HCT116 (cell line): ENCODE results near the gene ATP2A3. TPM values are rescaled to one million over a fixed set of nuclear protein-coding genes. Genes with fewer than 3 reads are reported as not detected.

Experiments used
- ATAC-seq: fragments of 200-7000 bp; cut with Tn5 transposase; 2 replicates; pipeline ENCODE4 v1.9.1; 2020; ENCODE audit warnings: mild to moderate bottlenecking, moderate library complexity
- BruUV-seq: library from RNA; stranded (reverse); fragments of 400-500 nt; replicated peaks from 2 replicates; lab custom pipeline; 2021; lab: Mats Ljungman, UMichigan
- CTCF ChIA-PET: fragments of 300-600 bp; sonication (Branson Sonifier 250); formaldehyde crosslinking; loops from one replicate; lab custom pipeline; 2021; ENCODE audit warnings: antibody characterized with exemption; lab: Charles Lee
- POLR2A ChIA-PET: fragments of 300-600, 350-600 bp; sonication (Branson Sonifier 250); formaldehyde crosslinking; loops from one replicate; lab custom pipeline; 2021; ENCODE audit warnings: antibody characterized with exemption; lab: Charles Lee
- RAD21 ChIA-PET, 2 experiments: fragments of 300-600 bp; sonication (Branson Sonifier 250); formaldehyde crosslinking; loops; one replicate each; lab custom pipeline; 2023; ENCODE audit warnings: low total read pairs in 2 of 2; ENCODE audit not compliant: uncharacterized antibody in 2 of 2, unreplicated experiment in 2 of 2, low non-redundant PET in 1 of 2; lab: Charles Lee
- DNase-seq: peaks from one replicate; pipeline ENCODE4 v3.0.0-alpha.2; 2010; ENCODE audit warnings: low read depth, low spot score
- H2AFZ ChIP-seq: fragments of 200-600 bp; shearing (Covaris generic), sonication (generic); 2 replicates; pipeline ENCODE4 v1.6.1; 2017; ENCODE audit warnings: low read depth, mixed run types, mixed read lengths, antibody characterized with exemption, low read length; ENCODE audit not compliant: poor library complexity, severe bottlenecking
- H3K27ac ChIP-seq: 2 replicates; pipeline ENCODE4 v1.5.1; 2012; ENCODE audit warnings: low read depth, low read length
- H3K27me3 ChIP-seq: fragments of 200-600 bp; sonication (generic); 2 replicates; pipeline ENCODE4 v1.6.1; 2016; ENCODE audit warnings: mixed run types, low read length, mixed read lengths; ENCODE audit not compliant: insufficient read depth
- H3K36me3 ChIP-seq, 2 experiments: fragments of 200-500 bp in 1 of 2; fragments of 200-600 bp in 1 of 2; sonication (Bioruptor generic) in 1 of 2; sonication (generic) in 1 of 2; 2 replicates each; pipeline versions ENCODE4 v1.5.1 to v1.6.1; 2014 to 2016; ENCODE audit warnings: low read length in 2 of 2, inconsistent platforms in 1 of 2, mixed read lengths in 1 of 2, mixed run types in 1 of 2; ENCODE audit not compliant: insufficient read depth in 2 of 2, control insufficient read depth in 1 of 2
- H3K4me1 ChIP-seq, 2 experiments: fragments of 200-600 bp in 1 of 2; sonication (generic) in 1 of 2; 2 replicates each; pipeline versions ENCODE4 v1.5.1 to v1.6.1; 2012 to 2017; ENCODE audit warnings: low read length in 2 of 2, inconsistent platforms in 1 of 2, mild to moderate bottlenecking in 1 of 2, mixed read lengths in 1 of 2, mixed run types in 1 of 2, moderate library complexity in 1 of 2; ENCODE audit not compliant: insufficient read depth in 2 of 2, control insufficient read depth in 1 of 2
- H3K4me2 ChIP-seq: fragments of 200-600 bp; sonication (generic); 2 replicates; pipeline ENCODE4 v1.6.1; 2017; ENCODE audit warnings: mixed run types, low read length, mixed read lengths
- H3K4me3 ChIP-seq, 2 experiments: fragments of 200-600 bp in 1 of 2; sonication (generic) in 1 of 2; replicated peaks in 1 of 2; 2 replicates each; pipeline ENCODE4 v1.5.1; 2011 to 2016; ENCODE audit warnings: low read length in 2 of 2, control low read depth in 1 of 2, low read depth in 1 of 2, mild to moderate bottlenecking in 1 of 2, mixed read lengths in 1 of 2, mixed run types in 1 of 2
- H3K79me2 ChIP-seq: fragments of 200-600 bp; sonication (generic); 2 replicates; pipeline ENCODE4 v1.6.1; 2017; ENCODE audit warnings: mild to moderate bottlenecking, mixed run types, low read length, moderate library complexity, mixed read lengths; ENCODE audit not compliant: insufficient read depth
- H3K9ac ChIP-seq: fragments of 200-600 bp; sonication (generic); 2 replicates; pipeline ENCODE4 v1.6.1; 2016; ENCODE audit warnings: low read length, mixed read lengths
- H3K9me2 ChIP-seq: fragments of 200-600 bp; sonication (generic), shearing (Covaris generic); 2 replicates; pipeline ENCODE4 v1.6.1; 2017; ENCODE audit warnings: mixed run types, mild to moderate bottlenecking, moderate library complexity; ENCODE audit not compliant: insufficient read depth
- H3K9me3 ChIP-seq, 2 experiments: fragments of 200-500 bp in 1 of 2; fragments of 200-600 bp in 1 of 2; sonication (Bioruptor generic) in 1 of 2; sonication (generic) in 1 of 2; 2 replicates each; pipeline ENCODE4 v1.6.1; 2014 to 2017; ENCODE audit warnings: low read length in 2 of 2, mixed read lengths in 2 of 2, inconsistent platforms in 1 of 2, low read depth in 1 of 2, mild to moderate bottlenecking in 1 of 2, mixed run types in 1 of 2, moderate library complexity in 1 of 2; ENCODE audit not compliant: control insufficient read depth in 1 of 2, insufficient read depth in 1 of 2
- H4K20me1 ChIP-seq: fragments of 200-600 bp; sonication (generic), shearing (Covaris generic); 2 replicates; pipeline ENCODE4 v1.6.1; 2017; ENCODE audit warnings: mixed run types, mild to moderate bottlenecking, moderate library complexity; ENCODE audit not compliant: insufficient read depth
- CBX3 ChIP-seq: IDR thresholded peaks from 2 replicates; pipeline ENCODE4 v1.6.1; 2012; ENCODE audit warnings: low read depth
- CEBPB ChIP-seq: IDR thresholded peaks from 2 replicates; pipeline ENCODE4 v1.6.1; 2012; ENCODE audit warnings: low read depth
- EGR1 ChIP-seq: IDR thresholded peaks from 2 replicates; pipeline ENCODE4 v1.6.1; 2012; ENCODE audit warnings: low read depth
- ELF1 ChIP-seq: IDR thresholded peaks from 2 replicates; pipeline ENCODE4 v1.6.1; 2012; ENCODE audit warnings: low read depth, borderline replicate concordance
- EZH2 ChIP-seq: fragments of 200-600 bp; sonication (generic); IDR thresholded peaks from 2 replicates; pipeline ENCODE4 v1.6.1; 2017; ENCODE audit warnings: antibody characterized with exemption, mixed run types
- EZH2phosphoT487 ChIP-seq: fragments of 200-600 bp; IDR thresholded peaks from 2 replicates; pipeline ENCODE4 v1.6.1; 2018; ENCODE audit warnings: antibody characterized with exemption, borderline replicate concordance
- POLR2AphosphoS5 ChIP-seq: IDR thresholded peaks from 2 replicates; pipeline ENCODE4 v1.6.1; 2011; ENCODE audit warnings: mild to moderate bottlenecking, low read depth, low read length, moderate library complexity
- REST ChIP-seq: IDR thresholded peaks from 2 replicates; pipeline ENCODE4 v1.6.1; 2012; ENCODE audit warnings: low read depth
- TCF7L2 ChIP-seq: IDR thresholded peaks from 2 replicates; pipeline ENCODE4 v1.7.0; 2011; ENCODE audit warnings: borderline replicate concordance, inconsistent platforms; ENCODE audit not compliant: insufficient read depth, insufficient read length; ENCODE audit errors: extremely low read depth
- ZBTB33 ChIP-seq: IDR thresholded peaks from 2 replicates; pipeline ENCODE4 v1.6.1; 2011; ENCODE audit warnings: mild to moderate bottlenecking, low read length, moderate library complexity; ENCODE audit not compliant: insufficient replicate concordance; ENCODE audit errors: extremely low read depth
- ZFX ChIP-seq: fragments of 450-650 bp; IDR thresholded peaks from 2 replicates; pipeline ENCODE4 v1.6.1; 2017
- intact Hi-C: fragments of 100-400 bp; cut with micrococcal nuclease; formaldehyde crosslinking; loops from 2 replicates; pipeline ENCODE4 v1.10.0; 2022
- total RNA-seq: library from RNA; stranded (reverse); gene quantifications from one replicate; pipeline ENCODE4 v1.2.1, GENCODE V29; 2021; ENCODE audit not compliant: unreplicated experiment

The ATP2A3 gene
- total RNA-seq, 1 experiment from 2014 or later: 23.1 TPM

GRCh38 chr17:3972931-3973330 lies 8.7 kb upstream of the ATP2A3 start:
- Histone ChIP-seq H3K9ac (no peak overlapping the region), H3K36me3 (no peaks in the 10 kb centered on the region), H3K4me2 (no peak overlapping the region), H3K9me3 (0 out of 4 replicates have a peak, but pooled peaks cover 0 to 3% of the 10 kb centered on the region in 2 experiments), H2AFZ (no peak overlapping the region), H3K4me3 (no peak overlapping the region), H3K4me1 (no peaks in the 10 kb centered on the region), H3K27ac (no peak overlapping the region), H3K79me2 (no peaks in the 10 kb centered on the region), H3K27me3 (no peaks in the 10 kb centered on the region), H3K9me2 (no peaks in the 10 kb centered on the region), H4K20me1 (no peaks in the 10 kb centered on the region)
- DNase-seq (no peak), ATAC-seq (no peak)
- intact Hi-C loops: no loop called here
- POLR2A ChIA-PET: no interaction called here
- TF ChIP-seq EZH2phosphoT487 (no peak), REST (no peak), EGR1 (no peak), CEBPB (no peak)
- BruUV-seq: no TSS peak
- CTCF ChIA-PET: no interaction called here
- RAD21 ChIA-PET: no interaction called here

GRCh38 chr17:3972281-3972731 lies 8.1 kb upstream of the ATP2A3 start:
- DNase-seq (no peak), ATAC-seq (no peak)
- POLR2A ChIA-PET: no interaction called here
- 0 out of 4 replicates have a peak, but pooled peaks cover 0 to 3% of the 10 kb centered on the region in 2 experiments for H3K9me3 ChIP-seq
- intact Hi-C loops: no loop called here
- H4K20me1 ChIP-seq: no peaks in the 10 kb centered on the region
- no peak overlapping the region for H3K4me3 ChIP-seq
- H3K79me2 ChIP-seq: no peaks in the 10 kb centered on the region
- no peak overlapping the region for H2AFZ ChIP-seq
- no peaks in the 10 kb centered on the region for H3K27me3 ChIP-seq
- H3K9ac ChIP-seq: no peak overlapping the region
- no TSS peak for BruUV-seq
- H3K4me1 ChIP-seq: no peaks in the 10 kb centered on the region
- H3K27ac ChIP-seq: no peak overlapping the region
- no peak overlapping the region for H3K4me2 ChIP-seq
- CTCF ChIA-PET: no interaction called here
- RAD21 ChIA-PET: no interaction called here
- H3K9me2 ChIP-seq: no peaks in the 10 kb centered on the region
- no peaks in the 10 kb centered on the region for H3K36me3 ChIP-seq
- no peak for TF ChIP-seq EZH2
- no peak for TF ChIP-seq REST
- no peak for TF ChIP-seq TCF7L2
- TF ChIP-seq ELF1: no peak
- no peak for TF ChIP-seq CBX3
- TF ChIP-seq ZFX: no peak
- TF ChIP-seq POLR2AphosphoS5: no peak
- TF ChIP-seq ZBTB33: no peak
